ENCODE measurements around the gene MTURN. TPM values are rescaled to one million over a fixed set of nuclear protein-coding genes. Genes with fewer than 3 reads are reported as not detected.

The MTURN gene
- total and polyA plus RNA-seq, 9 of the 15 experiments (the other 6 are each of a cell fraction or from before 2014, with no cell fraction given): 0.94 to 14.8 (median 6.4) TPM

DNA sequence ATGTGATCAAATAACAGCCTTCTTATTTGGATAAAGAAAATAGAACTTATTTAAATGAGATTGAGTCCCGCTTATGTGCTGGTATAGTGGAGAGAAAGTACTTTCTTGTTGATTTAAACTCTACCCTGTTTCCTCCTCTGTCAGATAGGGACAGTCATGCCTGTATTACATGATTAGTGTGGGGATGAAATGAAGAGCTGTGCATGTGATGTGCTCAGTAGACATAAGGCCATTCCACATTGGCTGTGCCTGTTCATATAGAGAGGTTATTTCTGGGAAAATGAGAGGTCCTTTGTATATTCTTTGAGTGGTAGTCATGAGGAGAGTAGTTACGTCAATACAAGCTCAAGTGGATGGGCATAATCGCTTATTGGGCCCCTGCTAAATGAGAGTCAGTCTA is 5.7 kb downstream of the MTURN start:
- CTCF ChIA-PET (ENCODE audit: low intra/inter-chr PET ratio): no interaction called here
- WGBS (ENCODE audit: insufficient coverage, low coverage, missing lambda C conversion rate): 65% methylated on average over 3 of the region's 3 CpGs

DNA sequence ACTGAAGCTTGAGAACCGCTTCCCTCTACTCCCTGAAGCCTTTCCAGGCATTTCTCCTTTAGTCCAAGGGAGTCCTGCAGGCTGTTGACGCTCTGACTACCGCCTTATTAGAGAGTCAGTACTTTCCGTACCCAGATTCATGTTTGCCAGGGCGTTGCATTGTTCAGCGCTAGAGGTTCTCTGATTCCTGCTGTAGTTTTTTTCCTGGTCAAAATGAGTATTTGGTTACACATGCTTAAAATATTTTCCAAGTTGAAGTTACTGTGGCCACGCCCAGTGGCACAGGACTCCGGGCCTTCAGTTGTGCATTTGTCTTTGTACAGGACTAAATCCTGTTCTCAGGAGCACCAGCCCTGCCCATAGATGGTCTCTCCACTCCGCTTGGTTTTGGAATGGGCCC is 7.9 kb downstream of the MTURN start:
- Histone ChIP-seq H3K4me3 (no peak overlapping the region), H3K36me3 (ENCODE audit: control insufficient read depth, insufficient read depth, low read length) (no peaks in the 10 kb centered on the region), H3K9ac (ENCODE audit: insufficient read depth in 1 of 2, low read depth in 2 of 2, low read length in 2 of 2) (no peak overlapping the region), H3K9me1 (ENCODE audit: control insufficient read depth, insufficient read depth, low read length) (no peaks in the 10 kb centered on the region), H2AFZ (ENCODE audit: low read depth, low read length) (no peak overlapping the region), H3K79me2 (ENCODE audit: control insufficient read depth, insufficient read depth, low read length) (no peaks in the 10 kb centered on the region; the same call in 2 of the 3 replicates), H3K9me3 (replicated peaks; ENCODE audit: control insufficient read depth, insufficient read depth, low read depth, low read length) (no peaks in the 10 kb centered on the region), H3K4me1 (replicated peaks in 1 of 2; ENCODE audit: control insufficient read depth in 2 of 2, insufficient read depth in 2 of 2, low read length in 2 of 2) (peaks cover 5 to 47% of the 10 kb centered on the region in 2 experiments; a peak in 4 of 5 replicates), H3K4me2 (ENCODE audit: insufficient read depth, low read length) (no peak overlapping the region), H3K27me3 (ENCODE audit: control insufficient read depth in 2 of 2, insufficient read depth in 2 of 2, low read length in 2 of 2) (no peaks in the 10 kb centered on the region), H4K20me1 (replicated peaks; ENCODE audit: control insufficient read depth, insufficient read depth, low read length) (no peaks in the 10 kb centered on the region), H3K27ac (ENCODE audit: extremely low read depth, low read depth, low read length) (no peak overlapping the region)
- 76% methylated on average over 9 of the region's 9 CpGs for WGBS (ENCODE audit: insufficient coverage, low coverage, missing lambda C conversion rate)
- in situ Hi-C loops (cut with MboI) (no loop called here), intact Hi-C loops (cut with micrococcal nuclease) (no loop called here)
- TF ChIP-seq RAD51 (IDR thresholded peaks at IDR 0.05; ENCODE audit: borderline replicate concordance, low read depth) (no peak), KLF6 (CRISPR knock-in tag; IDR thresholded peaks at IDR 0.05; ENCODE audit: borderline replicate concordance) (no peak), RBM34 (IDR thresholded peaks at IDR 0.05; ENCODE audit: borderline replicate concordance, insufficient read depth, low read length) (no peak), NCOA4 (IDR thresholded peaks at IDR 0.05; ENCODE audit: partially characterized antibody) (no peak), BDP1 (IDR thresholded peaks at IDR 0.05; ENCODE audit: insufficient read depth, insufficient read length) (no peak), ZNF561 (CRISPR knock-in tag; conservative IDR thresholded peaks at IDR 0.05) (no peak), SP2 (IDR thresholded peaks at IDR 0.05; ENCODE audit: extremely low read depth, low read depth, low read length, poor library complexity, severe bottlenecking) (no peak), ZNF77 (CRISPR knock-in tag; IDR thresholded peaks at IDR 0.05) (no peak), TAF15 (IDR thresholded peaks at IDR 0.05; ENCODE audit: low read depth, low read length) (no peak), ZNF644 (tag; IDR thresholded peaks at IDR 0.05; ENCODE audit: low read depth) (no peak)
- TF ChIP-seq, protein P1, sequence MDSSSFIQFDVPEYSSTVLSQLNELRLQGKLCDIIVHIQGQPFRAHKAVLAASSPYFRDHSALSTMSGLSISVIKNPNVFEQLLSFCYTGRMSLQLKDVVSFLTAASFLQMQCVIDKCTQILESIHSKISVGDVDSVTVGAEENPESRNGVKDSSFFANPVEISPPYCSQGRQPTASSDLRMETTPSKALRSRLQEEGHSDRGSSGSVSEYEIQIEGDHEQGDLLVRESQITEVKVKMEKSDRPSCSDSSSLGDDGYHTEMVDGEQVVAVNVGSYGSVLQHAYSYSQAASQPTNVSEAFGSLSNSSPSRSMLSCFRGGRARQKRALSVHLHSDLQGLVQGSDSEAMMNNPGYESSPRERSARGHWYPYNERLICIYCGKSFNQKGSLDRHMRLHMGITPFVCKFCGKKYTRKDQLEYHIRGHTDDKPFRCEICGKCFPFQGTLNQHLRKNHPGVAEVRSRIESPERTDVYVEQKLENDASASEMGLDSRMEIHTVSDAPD (CRISPR knock-in tag; IDR thresholded peaks at IDR 0.05): no peak
- ChIA-PET POLR2A (interaction anchor here (1.6 kb wide), 1 partner anchor 10 kb away, joined by 5 read pairs; no protein-coding TSS in a partner anchor), CTCF (ENCODE audit: low intra/inter-chr PET ratio) (no interaction called here)
- BruUV-seq (replicated peaks): no TSS peak
- FAIRE-seq: no peak
- no peak for DNase-seq (ENCODE audit: extremely low read depth in 1 of 4, low spot score in 3 of 4)
- no peak for ATAC-seq

More for the DNA sequence above, 5.7 kb downstream of the MTURN start:
- POLR2A ChIA-PET: no interaction called here
- H3K9ac ChIP-seq (ENCODE audit: insufficient read depth in 1 of 2, low read depth in 2 of 2, low read length in 2 of 2): no peak overlapping the region
- no peaks in the 10 kb centered on the region for H3K27me3 ChIP-seq (ENCODE audit: control insufficient read depth in 2 of 2, insufficient read depth in 2 of 2, low read length in 2 of 2)
- no peak for FAIRE-seq
- no peaks in the 10 kb centered on the region for H3K9me3 ChIP-seq (replicated peaks; ENCODE audit: control insufficient read depth, insufficient read depth, low read depth, low read length)
- in situ Hi-C loops (cut with MboI): no loop called here
- no peak overlapping the region for H3K4me3 ChIP-seq
- no peak for DNase-seq (ENCODE audit: extremely low read depth in 1 of 4, low spot score in 3 of 4)
- intact Hi-C loops (cut with micrococcal nuclease): no loop called here
- no peaks in the 10 kb centered on the region for H3K9me1 ChIP-seq (ENCODE audit: control insufficient read depth, insufficient read depth, low read length)
- H3K4me2 ChIP-seq (ENCODE audit: insufficient read depth, low read length): no peak overlapping the region
- no peaks in the 10 kb centered on the region for H3K36me3 ChIP-seq (ENCODE audit: control insufficient read depth, insufficient read depth, low read length)
- H4K20me1 ChIP-seq (replicated peaks; ENCODE audit: control insufficient read depth, insufficient read depth, low read length): no peaks in the 10 kb centered on the region
- no TSS peak for BruUV-seq (replicated peaks)
- peaks cover 10 to 25% of the 10 kb centered on the region in 2 experiments; a peak in 4 of 5 replicates for H3K4me1 ChIP-seq (replicated peaks in 1 of 2; ENCODE audit: control insufficient read depth in 2 of 2, insufficient read depth in 2 of 2, low read length in 2 of 2)
- no peak overlapping the region for H2AFZ ChIP-seq (ENCODE audit: low read depth, low read length)
- TF ChIP-seq, protein P2, sequence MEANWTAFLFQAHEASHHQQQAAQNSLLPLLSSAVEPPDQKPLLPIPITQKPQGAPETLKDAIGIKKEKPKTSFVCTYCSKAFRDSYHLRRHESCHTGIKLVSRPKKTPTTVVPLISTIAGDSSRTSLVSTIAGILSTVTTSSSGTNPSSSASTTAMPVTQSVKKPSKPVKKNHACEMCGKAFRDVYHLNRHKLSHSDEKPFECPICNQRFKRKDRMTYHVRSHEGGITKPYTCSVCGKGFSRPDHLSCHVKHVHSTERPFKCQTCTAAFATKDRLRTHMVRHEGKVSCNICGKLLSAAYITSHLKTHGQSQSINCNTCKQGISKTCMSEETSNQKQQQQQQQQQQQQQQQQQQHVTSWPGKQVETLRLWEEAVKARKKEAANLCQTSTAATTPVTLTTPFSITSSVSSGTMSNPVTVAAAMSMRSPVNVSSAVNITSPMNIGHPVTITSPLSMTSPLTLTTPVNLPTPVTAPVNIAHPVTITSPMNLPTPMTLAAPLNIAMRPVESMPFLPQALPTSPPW (CRISPR knock-in tag; IDR thresholded peaks at IDR 0.05): no peak
- TF ChIP-seq PRPF4 (IDR thresholded peaks at IDR 0.05; ENCODE audit: insufficient read depth, low read depth, low read length, poor library complexity, severe bottlenecking) (no peak), ZNF143 (CRISPR knock-in tag; IDR thresholded peaks at IDR 0.05) (no peak), HMG20B (CRISPR knock-in tag; IDR thresholded peaks at IDR 0.05) (no peak)
- H3K79me2 ChIP-seq (ENCODE audit: control insufficient read depth, insufficient read depth, low read length): peaks cover 6% of the 10 kb centered on the region; the same call in 2 of the 3 replicates
- no peak for ATAC-seq
- no peak overlapping the region for H3K27ac ChIP-seq (ENCODE audit: extremely low read depth, low read depth, low read length)
